Heart left ventricle (tissue), 16 donors: ENCODE measurements around the gene CHMP4B. TPM values are rescaled to one million over a fixed set of nuclear protein-coding genes. Genes with fewer than 3 reads are reported as not detected.

Experiments used
- ATAC-seq, 4 donors: fragments of 200-7000 bp; cut with Tn5 transposase; one replicate each; pipeline ENCODE4 v1.9.1; 2020 to 2022; ENCODE audit warnings: moderate library complexity in 4 of 4, mild to moderate bottlenecking in 3 of 4, moderate number of reproducible peaks in 1 of 4
- DNase-seq, 5 donors: peaks; one replicate each; pipeline ENCODE4 v3.0.0-alpha.2; 2020
- H3K27ac ChIP-seq, 12 donors: fragments of 200-600 bp; sonication (generic) in 4 of 12; one replicate each; pipeline versions ENCODE4 v1.5.0 to v1.8.0; 2016 to 2022; ENCODE audit warnings: mild to moderate bottlenecking in 2 of 12
- H3K27me3 ChIP-seq, 9 donors: fragments of 200-600 bp; sonication (generic) in 2 of 9; one replicate each; pipeline versions ENCODE4 v1.5.1 to v1.8.0; 2016 to 2022; ENCODE audit warnings: mild to moderate bottlenecking in 3 of 9
- H3K36me3 ChIP-seq, 9 donors: fragments of 200-600 bp; sonication (generic) in 2 of 9; one replicate each; pipeline versions ENCODE4 v1.5.0 to v1.8.0; 2018 to 2022; ENCODE audit warnings: mild to moderate bottlenecking in 2 of 9
- H3K4me1 ChIP-seq, 12 donors: fragments of 200-600 bp; sonication (generic) in 4 of 12; one replicate each; pipeline versions ENCODE4 v1.5.0 to v1.8.0; 2016 to 2022; ENCODE audit warnings: mild to moderate bottlenecking in 3 of 12
- H3K4me3 ChIP-seq, 12 donors: fragments of 200-600 bp; sonication (generic) in 4 of 12; one replicate each; pipeline versions ENCODE4 v1.5.0 to v1.8.0; 2017 to 2022; ENCODE audit warnings: mild to moderate bottlenecking in 9 of 12, moderate library complexity in 4 of 12
- H3K9me3 ChIP-seq, 12 donors: fragments of 200-600 bp; sonication (generic) in 4 of 12; one replicate each; pipeline versions ENCODE4 v1.5.0 to v1.8.0; 2016 to 2022; ENCODE audit warnings: mild to moderate bottlenecking in 1 of 12
- POLR2A ChIP-seq, 2 donors: fragments of 450-650 bp; IDR thresholded peaks; one replicate each; pipeline ENCODE4 v1.6.1; 2017; ENCODE audit warnings: antibody characterized with exemption in 2 of 2, mild to moderate bottlenecking in 2 of 2, moderate library complexity in 2 of 2
- WGBS, 4 donors: extraction: QIAGEN DNeasy Blood & Tissue Kit in 2 of 4; methylation state at CpG; one replicate each; pipeline versions ENCODE4 v1.1.5 to v1.1.7; 2013 to 2018; 5-methylcytosine and 5-hydroxymethylcytosine counted together
- intact Hi-C, 10 donors: fragments of 100-400 bp; cut with DNase I; formaldehyde crosslinking; loops; one replicate each; pipeline versions ENCODE4 v1.11.1 to v1.14.2; 2022
- polyA plus RNA-seq, 2 donors: library from polyadenylated mRNA; stranded (reverse); fragments of 200-250 nt; gene quantifications; one replicate each; pipeline ENCODE4 v1.2.3, GENCODE V29; 2013
- total RNA-seq, 9 donors: library from RNA; depleted of rRNA in 2 of 9; stranded (reverse); fragments of >200 nt in 2 of 9; fragmentation: NEBNext Ultra II Directional in 3 of 9; extraction: Animal tissue kit (Norgen Biotek cat#: 25700) in 3 of 9; gene quantifications; one replicate each; pipeline versions ENCODE4 v1.1.0 to v1.2.4, GENCODE V29; 2016 to 2023
- TF ChIP-seq, protein P1 (sequence below), 12 donors: fragments of 200-600 bp; sonication (generic) in 4 of 12; IDR thresholded peaks; one replicate each; pipeline versions ENCODE4 v1.5.0 to v1.8.0; 2018 to 2022; ENCODE audit warnings: antibody characterized with exemption in 12 of 12, mild to moderate bottlenecking in 5 of 12
- donor health status: ischemic (EF 13 %, LVEDD 7.1; RV severe dilation, severe dysfunction).
- donor health status: healthy with polysubstance abuse.
- donor health status: DM: no; HTN: yes; CAD: no.
- donor health status: DM: no; HTN: no; CAD: no.
- donor health status: ischemic (EF 25% LVEDD 6.9; RV normal size, moderate dysfunction).
- donor health status: ischemic (EF 25% LVEDD 5.7; RV mildly dilated, moderate dysfunction).
- donor health status: healthy.
- donor health status: DM: yes; HTN: yes; CAD: no.
- donor health status: ischemic (EF 35%, LVEDD 5.7; RV mildly dilated, moderate dysfunction).
- donor health status: nonischemic (EF 11% LVEDD 7.7; RV severe dilation, severe dysfunction).
- donor health status: DM: yes; HTN: yes; CAD: no.
- donor health status: PGD.
- donor health status: ischemic (EF 29% LVEDD 5.4; RV normal size, mild dysfunction).
- donor health status: nonischemic (EF 23%, LVEDD 6.1; RV moderate dilation, normal function).

The CHMP4B gene
- total and polyA plus RNA-seq, 11 donors, result 46.2 to 233 (median 112) TPM

GRCh38 chr20:33793011-33793931, 17.9 kb upstream of the CHMP4B start:
- peaks cover 0 to 4% (median 0%) of the 10 kb centered on the region in 12 donors for H3K9me3 ChIP-seq
- H3K27me3 ChIP-seq, result no peaks in the 10 kb centered on the region
- peaks cover 0 to 35% (median 23%) of the 10 kb centered on the region in 12 donors for H3K4me1 ChIP-seq
- TF ChIP-seq, protein P1, sequence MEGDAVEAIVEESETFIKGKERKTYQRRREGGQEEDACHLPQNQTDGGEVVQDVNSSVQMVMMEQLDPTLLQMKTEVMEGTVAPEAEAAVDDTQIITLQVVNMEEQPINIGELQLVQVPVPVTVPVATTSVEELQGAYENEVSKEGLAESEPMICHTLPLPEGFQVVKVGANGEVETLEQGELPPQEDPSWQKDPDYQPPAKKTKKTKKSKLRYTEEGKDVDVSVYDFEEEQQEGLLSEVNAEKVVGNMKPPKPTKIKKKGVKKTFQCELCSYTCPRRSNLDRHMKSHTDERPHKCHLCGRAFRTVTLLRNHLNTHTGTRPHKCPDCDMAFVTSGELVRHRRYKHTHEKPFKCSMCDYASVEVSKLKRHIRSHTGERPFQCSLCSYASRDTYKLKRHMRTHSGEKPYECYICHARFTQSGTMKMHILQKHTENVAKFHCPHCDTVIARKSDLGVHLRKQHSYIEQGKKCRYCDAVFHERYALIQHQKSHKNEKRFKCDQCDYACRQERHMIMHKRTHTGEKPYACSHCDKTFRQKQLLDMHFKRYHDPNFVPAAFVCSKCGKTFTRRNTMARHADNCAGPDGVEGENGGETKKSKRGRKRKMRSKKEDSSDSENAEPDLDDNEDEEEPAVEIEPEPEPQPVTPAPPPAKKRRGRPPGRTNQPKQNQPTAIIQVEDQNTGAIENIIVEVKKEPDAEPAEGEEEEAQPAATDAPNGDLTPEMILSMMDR (IDR thresholded peaks at IDR 0.05), result no peak
- no peak for TF ChIP-seq POLR2A (IDR thresholded peaks at IDR 0.05)
- intact Hi-C loops, result loop anchor here in 6 of 10 donors (2.0 to 10.0 kb wide), 6 partner anchors 52 to 332 kb away; no protein-coding TSS in a partner anchor
- H3K27ac ChIP-seq, result peak overlapping the region; percentile 26 to 78 (median 64)
- peak overlapping the region in 1 of 12 donors; percentile 8 for H3K4me3 ChIP-seq
- H3K36me3 ChIP-seq, result peaks cover 0 to 8% (median 0%) of the 10 kb centered on the region in 9 donors
- DNase-seq (peak; percentile 44 to 73 (median 53)), ATAC-seq (peak; percentile 52 to 84 (median 60))
- WGBS, 4 donors, result 30 to 38% (median 34%) methylated on average over 21 of the region's 21 CpGs

DNA sequence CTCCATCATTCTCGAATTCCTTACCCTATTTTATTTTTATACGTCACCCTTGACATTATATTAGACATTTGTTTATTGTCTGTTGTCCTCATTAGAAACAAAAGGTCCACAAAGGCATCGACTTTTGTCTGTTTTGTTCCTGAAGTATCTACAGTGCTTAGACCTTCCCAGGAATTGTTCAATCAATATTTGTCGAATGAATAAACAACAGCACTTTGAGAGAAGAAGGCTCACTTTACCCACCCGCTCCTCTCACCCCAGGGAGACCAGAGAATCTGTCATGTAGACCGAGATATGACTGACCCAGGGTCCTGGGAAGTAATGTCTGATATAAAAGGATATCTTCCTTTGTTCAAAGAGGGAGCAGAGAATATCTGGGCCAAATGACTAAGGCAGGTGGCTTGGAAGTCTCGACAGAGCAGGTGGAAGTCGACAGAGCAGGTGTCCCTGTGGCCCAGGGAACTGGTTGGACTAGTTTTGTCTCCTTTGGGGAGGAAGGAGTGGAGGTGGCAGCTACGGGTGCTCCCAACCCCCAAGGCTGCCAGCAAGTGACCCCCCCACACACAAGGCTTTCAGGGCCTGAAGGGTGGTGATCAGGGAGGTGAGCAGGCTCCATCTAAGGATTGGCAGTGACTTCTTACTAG, 14.8 kb upstream of the CHMP4B start:
- ATAC-seq (no peak), DNase-seq (no peak)
- Histone ChIP-seq H3K27me3 (no peaks in the 10 kb centered on the region), H3K4me1 (peaks cover 0 to 22% (median 14%) of the 10 kb centered on the region in 12 donors), H3K4me3 (no peak overlapping the region), H3K36me3 (peaks cover 0 to 3% (median 0%) of the 10 kb centered on the region in 9 donors), H3K9me3 (peaks cover 0 to 4% (median 0%) of the 10 kb centered on the region in 12 donors), H3K27ac (no peak overlapping the region)
- intact Hi-C loops, result loop anchor here in 2 of 10 donors (10.0 kb wide), 3 partner anchors 48 to 328 kb away; no protein-coding TSS in a partner anchor
- 54 to 69% (median 66%) methylated on average over 9 of the region's 9 CpGs for WGBS, 4 donors
- TF ChIP-seq, protein P1 (IDR thresholded peaks at IDR 0.05), result no peak
- no peak for TF ChIP-seq POLR2A (IDR thresholded peaks at IDR 0.05)

DNA sequence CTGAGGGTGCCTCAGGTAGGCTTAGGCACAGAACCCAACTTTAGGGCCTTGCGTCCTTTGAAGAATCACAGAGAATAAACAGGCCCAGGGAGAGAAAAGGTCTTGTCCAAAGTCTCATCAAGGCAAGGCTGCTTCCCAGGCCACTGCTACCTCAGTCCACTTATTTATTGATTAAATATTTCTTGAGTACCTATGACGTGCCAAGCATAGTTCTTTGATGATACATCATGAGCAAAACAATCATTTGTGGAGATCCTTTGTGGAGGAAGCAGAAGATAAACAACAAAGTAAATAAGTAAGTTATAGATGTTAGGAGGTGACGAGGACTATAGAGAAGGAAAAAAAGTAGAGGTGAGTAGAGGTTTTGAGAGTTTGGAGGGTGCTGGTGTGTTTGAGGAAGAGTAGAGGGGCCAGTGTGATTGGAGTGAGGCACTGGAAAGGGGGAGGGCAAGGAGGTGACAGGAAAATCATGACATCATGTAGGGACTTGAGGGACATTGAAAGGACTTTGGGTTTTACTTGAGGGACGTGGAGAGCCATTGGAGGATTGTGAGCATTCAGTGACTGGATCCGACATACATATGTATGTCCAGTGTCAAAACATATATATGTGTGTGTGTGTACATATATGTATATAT, 14.1 kb upstream of the CHMP4B start:
- Histone ChIP-seq H3K4me3 (no peak overlapping the region), H3K27ac (no peak overlapping the region), H3K36me3 (no peaks in the 10 kb centered on the region), H3K4me1 (peaks cover 0 to 22% (median 14%) of the 10 kb centered on the region in 12 donors), H3K27me3 (no peaks in the 10 kb centered on the region), H3K9me3 (peaks cover 0 to 4% (median 0%) of the 10 kb centered on the region in 12 donors)
- WGBS, 4 donors, result 93 to 96% (median 94%) methylated on average over 5 of the region's 5 CpGs
- TF ChIP-seq, protein P1 (IDR thresholded peaks at IDR 0.05), result no peak
- no peak for TF ChIP-seq POLR2A (IDR thresholded peaks at IDR 0.05)
- intact Hi-C loops, result loop anchor here in 2 of 10 donors (10.0 kb wide), 3 partner anchors 48 to 328 kb away; no protein-coding TSS in a partner anchor
- DNase-seq (no peak), ATAC-seq (no peak)
